Activated CD4-positive, alpha-beta memory T cell treated with anti-CD3 and anti-CD28 coated beads for 36 hours (primary cell): Measurements from ENCODE around the gene DGKE. TPM values are rescaled to one million over a fixed set of nuclear protein-coding genes. Genes with fewer than 3 reads are reported as not detected.

Experiments
- CTCF ChIA-PET: fragments of 350-600 bp; sonication (Branson Sonifier 250); formaldehyde crosslinking; loops from one replicate; lab custom pipeline; 2021; ENCODE audit warnings: antibody characterized with exemption, inconsistent platforms; lab: Charles Lee
- POLR2A ChIA-PET: fragments of 350-600 bp; sonication (Branson Sonifier 250); formaldehyde crosslinking; loops from one replicate; lab custom pipeline; 2021; ENCODE audit warnings: antibody characterized with exemption; lab: Charles Lee
- DNase-seq: peaks from one replicate; pipeline ENCODE4 v3.0.0-alpha.2; 2020
- H3K27ac Mint-ChIP-seq: one replicate; pipeline ENCODE4 v1.8.0; 2021; ENCODE audit warnings: mixed read lengths
- H3K27me3 Mint-ChIP-seq: one replicate; pipeline ENCODE4 v1.8.0; 2021; ENCODE audit warnings: mixed read lengths
- H3K36me3 Mint-ChIP-seq: one replicate; pipeline ENCODE4 v1.8.0; 2021; ENCODE audit warnings: mixed read lengths
- H3K4me1 Mint-ChIP-seq: one replicate; pipeline ENCODE4 v1.8.0; 2021; ENCODE audit warnings: low read depth, mixed read lengths
- H3K4me3 Mint-ChIP-seq: one replicate; pipeline ENCODE4 v1.8.0; 2021; ENCODE audit warnings: mild to moderate bottlenecking, mixed read lengths
- H3K9me3 Mint-ChIP-seq: one replicate; pipeline ENCODE4 v1.8.0; 2021; ENCODE audit warnings: mixed read lengths
- intact Hi-C: fragments of 100-400 bp; cut with micrococcal nuclease; formaldehyde crosslinking; loops from one replicate; pipeline ENCODE4 v1.15.1; 2023
- total RNA-seq, 2 experiments: library from RNA; stranded (reverse); gene quantifications; one replicate each; pipeline ENCODE4 v1.2.3, GENCODE V29; 2021

The DGKE gene
- total RNA-seq, 2 experiments from 2014 or later, result 23.3 to 25.6 TPM

DNA sequence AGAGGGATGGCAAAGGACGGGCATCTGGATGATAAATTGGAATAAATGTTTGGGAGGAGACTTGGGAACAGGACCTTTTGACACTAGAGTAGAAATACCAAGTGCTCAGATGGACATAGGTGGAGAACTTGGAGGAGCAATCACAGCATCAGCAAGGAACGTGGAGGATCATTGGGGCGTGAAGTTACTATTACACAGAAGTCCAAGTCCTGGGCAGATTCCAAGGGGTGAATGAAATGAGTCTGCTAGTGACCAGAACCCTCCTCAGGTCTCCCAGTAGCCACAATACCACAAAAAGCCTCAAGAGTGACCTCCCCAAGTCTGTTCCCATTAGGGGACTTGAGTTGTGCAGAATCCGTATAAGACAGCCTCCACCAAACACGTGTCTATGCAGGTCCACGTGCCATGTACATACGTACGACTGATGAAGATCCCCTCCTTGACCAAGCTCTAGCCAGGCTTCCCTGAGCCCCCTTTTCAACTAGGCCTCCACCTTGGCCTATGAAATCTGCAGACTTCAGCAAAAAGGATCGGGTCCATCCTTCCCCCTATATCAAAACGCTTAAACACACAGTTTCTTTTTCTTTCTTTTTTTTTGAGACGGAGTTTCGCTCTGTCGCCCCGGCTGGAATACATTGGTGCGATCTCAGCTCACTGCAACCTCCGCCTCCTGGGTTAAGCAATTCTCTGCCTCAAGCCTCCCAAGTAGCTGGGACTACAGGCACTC is 2.4 kb upstream of the DGKE start:
- peaks cover 34% of the 10 kb centered on the region for H3K4me1 Mint-ChIP-seq
- H3K36me3 Mint-ChIP-seq, result peaks cover 26% of the 10 kb centered on the region
- intact Hi-C loops, result loop anchor here (5.0 kb wide), 1 partner anchor 131 kb away; the partner anchor contains the start of gene COIL
- DNase-seq, result no peak
- ChIA-PET CTCF (interaction anchor here (2.1 kb wide), 1 partner anchor 12 kb away, joined by 16 read pairs; no protein-coding TSS in a partner anchor), POLR2A (no interaction called here)
- no peaks in the 10 kb centered on the region for H3K27me3 Mint-ChIP-seq
- H3K4me3 Mint-ChIP-seq, result peak overlapping the region; percentile 71
- peak overlapping the region; percentile 9 for H3K27ac Mint-ChIP-seq
- no peaks in the 10 kb centered on the region for H3K9me3 Mint-ChIP-seq

DNA sequence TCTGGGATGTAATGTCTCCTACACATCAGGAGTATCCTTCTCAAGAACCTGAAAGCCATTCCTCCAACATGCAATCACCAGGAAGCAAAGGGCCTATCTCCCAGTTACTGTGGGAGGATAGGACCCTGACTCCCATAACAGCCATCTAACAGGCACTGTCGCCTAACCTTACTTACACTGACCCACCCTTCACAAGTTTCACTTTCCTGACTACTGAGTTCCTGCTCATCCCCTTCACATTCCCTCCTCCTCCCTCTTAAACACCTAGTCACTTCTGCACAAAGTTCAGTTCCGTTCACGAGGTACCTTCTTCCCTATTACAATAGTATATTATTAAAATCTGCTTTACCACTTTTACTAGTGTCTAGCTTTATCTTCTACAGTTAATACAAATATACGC is 1.5 kb upstream of the DGKE start:
- H3K27me3 Mint-ChIP-seq, result no peaks in the 10 kb centered on the region
- no peak for DNase-seq

DNA sequence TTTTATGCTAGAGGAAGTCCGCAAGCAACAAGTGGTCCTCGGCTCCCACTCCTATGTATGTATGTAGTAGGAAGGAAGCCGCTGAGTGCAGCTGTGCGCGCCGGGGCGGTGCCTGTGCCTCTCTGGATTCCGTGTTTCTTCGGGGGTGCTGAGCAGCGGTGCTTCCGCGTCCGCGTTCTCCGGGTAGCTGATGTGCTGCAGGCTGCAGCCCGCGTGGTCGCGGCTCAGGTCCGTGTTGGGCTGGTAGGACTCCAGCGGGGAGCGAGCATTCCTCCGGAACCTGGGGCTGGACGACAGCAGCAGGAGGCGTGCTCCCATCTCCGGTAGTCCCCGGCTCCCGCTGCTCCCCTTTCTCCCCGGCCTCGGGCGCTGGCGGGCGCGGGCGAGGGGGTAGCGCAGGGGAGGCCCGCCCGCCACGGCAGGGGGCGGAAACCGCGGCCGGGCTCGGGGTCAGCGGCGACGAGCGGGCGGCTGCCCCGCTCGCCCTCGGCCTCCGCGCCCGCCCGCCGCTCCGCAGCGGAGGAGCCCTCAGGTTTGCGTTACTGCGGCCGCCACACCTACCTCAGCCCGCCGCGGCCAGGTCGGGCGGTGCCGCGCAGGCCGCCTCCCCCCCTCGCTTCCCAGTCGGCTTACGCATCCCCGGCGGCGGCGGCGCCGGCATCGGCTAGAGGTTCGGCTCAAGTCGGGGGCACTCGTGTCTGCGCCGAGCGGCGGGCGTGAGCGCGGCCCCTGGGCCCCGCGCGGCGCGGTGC is 718 bp upstream of the DGKE start:
- ChIA-PET POLR2A (interaction anchor here (0.9 to 2.3 kb wide), 6 partner anchors 11 to 251 kb away, joined by 3 to 7 read pairs (median 3); partner anchors contain the start of genes AKAP1, COIL and SCPEP1), CTCF (interaction anchor here (1.0 to 2.1 kb wide), 5 partner anchors 10 to 106 kb away, joined by 3 to 16 read pairs (median 4); partner anchors contain the start of gene TRIM25)
- Mint-ChIP-seq H3K27me3 (no peaks in the 10 kb centered on the region), H3K9me3 (no peaks in the 10 kb centered on the region), H3K4me3 (peak overlapping the region; percentile 72), H3K27ac (peak overlapping the region; percentile 79), H3K4me1 (peaks cover 50% of the 10 kb centered on the region), H3K36me3 (peaks cover 35% of the 10 kb centered on the region)
- DNase-seq, result peak; percentile 75
- intact Hi-C loops, result loop anchor here (1.0 to 5.0 kb wide), 4 partner anchors 14 to 129 kb away; partner anchors contain the start of genes COIL and TRIM25

More for the DNA sequence above, 1.5 kb upstream of the DGKE start:
- Mint-ChIP-seq H3K36me3 (peaks cover 30% of the 10 kb centered on the region), H3K4me1 (peaks cover 42% of the 10 kb centered on the region), H3K4me3 (peak overlapping the region; percentile 71), H3K27ac (peak overlapping the region; percentile 75), H3K9me3 (no peaks in the 10 kb centered on the region)
- ChIA-PET CTCF (interaction anchor here (1.0 to 2.1 kb wide), 3 partner anchors 11 to 107 kb away, joined by 3 to 16 read pairs (median 4); no protein-coding TSS in a partner anchor), POLR2A (interaction anchor here (0.9 to 1.5 kb wide), 3 partner anchors 10 to 252 kb away, joined by 3 read pairs; partner anchors contain the start of gene AKAP1)
- intact Hi-C loops, result loop anchor here (5.0 kb wide), 1 partner anchor 130 kb away; the partner anchor contains the start of gene COIL

DNA sequence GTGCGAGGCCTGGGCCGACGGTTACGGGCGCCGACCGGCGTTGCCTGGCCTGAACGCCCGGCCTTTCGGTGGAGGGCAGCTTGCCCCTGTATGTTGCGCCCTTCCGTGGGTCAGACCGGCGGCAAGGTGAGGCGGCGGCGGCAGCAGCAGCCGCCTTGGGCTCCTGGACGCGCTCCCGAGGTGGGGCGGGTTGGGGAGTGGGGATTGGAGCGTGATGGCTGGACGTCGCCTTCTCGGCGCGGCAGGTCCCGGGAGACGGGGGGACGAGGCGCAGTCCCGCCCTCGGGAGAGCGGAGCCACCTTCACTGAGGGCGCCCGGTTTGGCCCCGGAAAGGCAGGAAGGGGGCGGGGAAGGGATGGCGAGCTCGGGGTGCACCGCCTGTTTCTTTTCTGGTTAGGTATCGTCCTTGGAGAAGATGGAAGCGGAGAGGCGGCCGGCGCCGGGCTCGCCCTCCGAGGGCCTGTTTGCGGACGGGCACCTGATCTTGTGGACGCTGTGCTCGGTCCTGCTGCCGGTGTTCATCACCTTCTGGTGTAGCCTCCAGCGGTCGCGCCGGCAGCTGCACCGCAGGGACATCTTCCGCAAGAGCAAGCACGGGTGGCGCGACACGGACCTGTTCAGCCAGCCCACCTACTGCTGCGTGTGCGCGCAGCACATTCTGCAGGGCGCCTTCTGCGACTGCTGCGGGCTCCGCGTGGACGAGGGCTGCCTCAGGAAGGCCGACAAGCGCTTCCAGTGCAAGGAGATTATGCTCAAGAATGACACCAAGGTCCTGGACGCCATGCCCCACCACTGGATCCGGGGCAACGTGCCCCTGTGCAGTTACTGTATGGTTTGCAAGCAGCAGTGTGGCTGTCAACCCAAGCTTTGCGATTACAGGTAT is 671 bp downstream of the DGKE start:
- DNase-seq, result peak; percentile 81
- Mint-ChIP-seq H3K27me3 (no peaks in the 10 kb centered on the region), H3K27ac (peak overlapping the region; percentile 85), H3K4me1 (peaks cover 61% of the 10 kb centered on the region), H3K36me3 (peaks cover 41% of the 10 kb centered on the region), H3K9me3 (no peaks in the 10 kb centered on the region), H3K4me3 (peak overlapping the region; percentile 92)
- ChIA-PET CTCF (interaction anchor here (0.7 to 5.5 kb wide), 6 partner anchors 8 to 79 kb away, joined by 3 to 42 read pairs (median 4); partner anchors contain the start of gene TRIM25), POLR2A (interaction anchor here (0.6 to 2.3 kb wide), 8 partner anchors 9 to 222 kb away, joined by 3 to 7 read pairs (median 4); partner anchors contain the start of genes COIL and SCPEP1)
- intact Hi-C loops, result loop anchor here (1.0 to 5.0 kb wide), 2 partner anchors 128 to 251 kb away; partner anchors contain the start of genes AKAP1 and COIL

DNA sequence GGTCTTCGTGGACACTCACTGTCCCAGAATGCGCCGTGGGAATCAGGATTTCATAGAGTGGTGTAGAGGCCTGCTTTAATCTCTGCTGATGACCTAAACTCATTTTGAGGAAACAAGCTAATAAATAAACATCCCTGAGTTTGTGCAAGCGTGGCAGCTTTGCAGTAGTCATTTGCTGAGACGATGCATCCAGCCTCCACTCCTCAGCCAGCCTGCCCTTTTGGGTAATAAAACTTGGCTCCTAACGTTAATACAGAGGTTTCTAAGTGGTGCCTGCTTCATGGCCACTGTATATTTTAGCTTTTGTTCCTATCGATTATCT is 1.3 kb downstream of the DGKE start:
- Mint-ChIP-seq H3K9me3 (no peaks in the 10 kb centered on the region), H3K4me3 (peak overlapping the region; percentile 92), H3K4me1 (peaks cover 63% of the 10 kb centered on the region), H3K27me3 (no peaks in the 10 kb centered on the region), H3K27ac (peak overlapping the region; percentile 85), H3K36me3 (peaks cover 43% of the 10 kb centered on the region)
- POLR2A ChIA-PET, result interaction anchor here (0.9 to 2.3 kb wide), 5 partner anchors 8 to 76 kb away, joined by 3 to 7 read pairs (median 5); no protein-coding TSS in a partner anchor
- CTCF ChIA-PET, result interaction anchor here (0.9 to 5.5 kb wide), 4 partner anchors 13 to 79 kb away, joined by 3 to 42 read pairs (median 4); partner anchors contain the start of gene TRIM25
- no peak for DNase-seq
- intact Hi-C loops, result no loop called here

DNA sequence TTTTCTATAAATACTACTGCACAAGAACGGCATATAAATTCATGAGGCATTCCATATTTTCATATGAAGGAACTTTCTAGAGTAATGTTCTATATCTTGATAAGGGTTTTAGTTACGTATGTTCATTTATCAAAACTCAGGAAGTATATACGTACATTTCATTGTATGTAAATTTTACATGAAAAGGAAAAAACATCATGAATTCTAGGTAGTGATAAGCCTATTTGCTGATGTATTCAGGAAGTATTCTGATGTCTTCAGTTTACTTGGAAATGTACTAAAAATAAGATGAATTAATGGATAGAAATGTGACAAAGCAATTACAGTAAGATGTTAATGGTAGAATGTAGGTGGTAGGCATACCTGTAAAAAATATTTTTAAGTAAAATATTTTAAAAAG is 4.7 kb downstream of the DGKE start:
- H3K9me3 Mint-ChIP-seq, result no peaks in the 10 kb centered on the region
- no peak for DNase-seq
- POLR2A ChIA-PET, result interaction anchor here (0.6 kb wide), 1 partner anchor 250 kb away, joined by 3 read pairs; no protein-coding TSS in a partner anchor
- peaks cover 45% of the 10 kb centered on the region for H3K4me1 Mint-ChIP-seq
- H3K27ac Mint-ChIP-seq, result no peak overlapping the region
- peaks cover 30% of the 10 kb centered on the region for H3K36me3 Mint-ChIP-seq
- H3K27me3 Mint-ChIP-seq, result no peaks in the 10 kb centered on the region
- intact Hi-C loops, result no loop called here
- CTCF ChIA-PET, result interaction anchor here (5.5 kb wide), 1 partner anchor 20 kb away, joined by 42 read pairs; no protein-coding TSS in a partner anchor
- peak overlapping the region; percentile 12 for H3K4me3 Mint-ChIP-seq

DNA sequence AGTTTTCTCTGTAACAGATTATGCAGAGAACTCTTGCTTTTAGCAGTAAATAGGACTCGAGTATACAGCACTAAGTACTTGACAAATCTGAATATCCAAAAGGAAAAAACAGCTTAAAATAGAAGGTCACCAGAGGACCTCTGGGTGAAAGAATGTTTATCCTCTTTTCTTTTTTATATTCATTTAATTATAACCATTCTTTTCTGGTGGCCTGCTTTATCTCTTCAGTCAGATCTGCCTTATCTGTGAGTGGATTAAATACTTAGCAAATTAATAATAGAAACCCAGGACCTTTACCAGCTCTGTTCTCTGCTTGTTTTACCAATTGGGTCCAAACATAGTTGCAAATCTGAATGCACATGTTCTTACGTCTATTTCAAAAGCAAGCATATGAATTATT is 8.6 kb downstream of the DGKE start:
- no peak overlapping the region for H3K4me3 Mint-ChIP-seq
- H3K27me3 Mint-ChIP-seq, result no peaks in the 10 kb centered on the region
- intact Hi-C loops, result no loop called here
- no peak overlapping the region for H3K27ac Mint-ChIP-seq
- H3K9me3 Mint-ChIP-seq, result no peaks in the 10 kb centered on the region
- ChIA-PET POLR2A (interaction anchor here (1.5 kb wide), 1 partner anchor 7 kb away, joined by 4 read pairs; no protein-coding TSS in a partner anchor), CTCF (interaction anchor here (1.3 to 1.6 kb wide), 2 partner anchors 8 to 23 kb away, joined by 3 to 4 read pairs; partner anchors contain the start of genes C17orf67 and DGKE)
- peaks cover 23% of the 10 kb centered on the region for H3K36me3 Mint-ChIP-seq
- peaks cover 22% of the 10 kb centered on the region for H3K4me1 Mint-ChIP-seq
- no peak for DNase-seq

DNA sequence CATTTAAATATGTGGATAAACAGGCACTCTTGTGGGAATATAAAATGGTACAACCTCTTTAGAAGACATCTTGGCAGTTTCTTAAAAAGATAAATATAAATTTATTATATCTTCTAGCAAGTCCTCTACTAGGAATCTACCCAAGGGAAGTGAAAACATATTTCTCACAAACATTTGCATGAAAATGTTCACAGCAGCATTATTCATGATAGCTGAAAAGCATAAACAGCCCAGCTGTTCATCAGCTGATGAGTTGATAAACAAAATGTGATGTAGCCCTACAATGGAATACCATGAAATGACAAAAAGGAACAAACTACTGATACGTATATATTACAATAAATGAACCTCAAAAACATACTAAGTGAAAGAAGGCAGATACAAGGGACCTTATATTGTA is 12.0 kb downstream of the DGKE start:
- CTCF ChIA-PET, result interaction anchor here (0.6 kb wide), 1 partner anchor 11 kb away, joined by 3 read pairs; no protein-coding TSS in a partner anchor
- H3K27ac Mint-ChIP-seq, result no peak overlapping the region
- DNase-seq, result no peak
- H3K4me3 Mint-ChIP-seq, result no peak overlapping the region
- no peaks in the 10 kb centered on the region for H3K4me1 Mint-ChIP-seq
- intact Hi-C loops, result no loop called here
- H3K9me3 Mint-ChIP-seq, result no peaks in the 10 kb centered on the region
- H3K36me3 Mint-ChIP-seq, result peaks cover 28% of the 10 kb centered on the region
- H3K27me3 Mint-ChIP-seq, result no peaks in the 10 kb centered on the region
- POLR2A ChIA-PET, result no interaction called here

DNA sequence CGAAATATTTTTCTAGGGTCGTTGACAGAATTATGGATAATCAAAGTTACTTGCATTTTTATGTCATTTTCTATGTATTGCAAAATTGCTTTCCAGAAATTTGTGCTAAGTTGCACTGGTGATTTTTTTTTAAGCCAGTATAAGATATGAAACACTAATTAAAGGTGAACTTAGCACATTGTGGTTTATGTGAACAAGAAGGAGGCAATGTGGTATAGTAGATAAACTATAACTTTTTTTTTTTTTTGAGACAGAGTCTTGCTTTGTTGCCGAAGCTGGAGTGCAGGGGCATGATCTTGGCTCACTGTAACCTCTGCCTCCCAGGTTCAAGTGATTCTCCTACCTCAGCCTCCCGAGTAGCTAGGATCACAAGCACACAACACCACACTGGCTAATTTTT is 13.2 kb downstream of the DGKE start:
- Mint-ChIP-seq H3K27me3 (no peaks in the 10 kb centered on the region), H3K4me3 (no peak overlapping the region), H3K9me3 (no peaks in the 10 kb centered on the region), H3K36me3 (peaks cover 36% of the 10 kb centered on the region), H3K27ac (no peak overlapping the region), H3K4me1 (no peaks in the 10 kb centered on the region)
- DNase-seq, result no peak
- intact Hi-C loops, result no loop called here
- ChIA-PET CTCF (no interaction called here), POLR2A (no interaction called here)

DNA sequence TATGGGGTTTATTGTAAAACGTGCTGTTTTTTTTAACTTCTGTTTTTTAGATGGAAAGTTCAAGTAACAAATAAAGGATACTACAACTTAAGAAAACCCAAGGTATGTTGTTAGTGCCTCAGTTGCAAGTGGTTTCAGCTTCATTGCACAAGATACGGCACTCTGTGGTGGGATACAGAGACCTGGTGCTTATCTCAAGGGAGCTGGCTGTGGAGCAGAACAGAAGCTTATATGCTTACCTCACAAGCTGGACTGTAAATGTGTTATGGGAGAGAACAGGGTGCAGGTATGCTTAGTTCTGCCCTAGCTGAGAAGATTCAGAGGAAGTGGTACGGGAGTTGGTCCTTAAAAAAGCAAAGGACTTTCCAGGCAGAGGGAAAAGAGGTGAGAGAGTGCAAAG is 15.2 kb downstream of the DGKE start:
- Mint-ChIP-seq H3K27me3 (no peaks in the 10 kb centered on the region), H3K4me1 (no peaks in the 10 kb centered on the region), H3K9me3 (no peaks in the 10 kb centered on the region), H3K27ac (no peak overlapping the region), H3K36me3 (peaks cover 35% of the 10 kb centered on the region), H3K4me3 (no peak overlapping the region)
- DNase-seq, result no peak
- POLR2A ChIA-PET, result no interaction called here
- intact Hi-C loops, result no loop called here
- CTCF ChIA-PET, result interaction anchor here (0.8 to 1.3 kb wide), 2 partner anchors 14 to 42 kb away, joined by 3 read pairs; no protein-coding TSS in a partner anchor
